Adrenal gland (tissue), 12 donors: ENCODE measurements around the gene CMTM5. TPM values are rescaled to one million over a fixed set of nuclear protein-coding genes. Genes with fewer than 3 reads are reported as not detected.
A peak's percentile ranks its signal among the peaks of the same experiment; 100 is the strongest.

Experiments
- DNase-seq, 7 donors: peaks; one replicate each; pipeline ENCODE4 v3.0.0-alpha.2; 2019 to 2020
- H3K27ac ChIP-seq, 5 donors: fragments of 200-600 bp; sonication (generic) in 4 of 5; 1 replicate in 3 of 5; 2 replicates in 2 of 5; pipeline versions ENCODE4 v1.5.1 to v1.8.0; 2016 to 2020; ENCODE audit warnings: mild to moderate bottlenecking in 1 of 5
- H3K27me3 ChIP-seq: fragments of 200-600 bp; 2 replicates; pipeline ENCODE4 v1.8.0; 2021
- H3K36me3 ChIP-seq, 2 donors: fragments of 200-600 bp; replicated peaks in 1 of 2; 1 replicate in 1 of 2; 2 replicates in 1 of 2; pipeline versions ENCODE4 v1.5.1 to v1.8.0; 2018 to 2022
- H3K4me1 ChIP-seq, 2 donors: fragments of 200-600 bp; replicated peaks in 1 of 2; 1 replicate in 1 of 2; 2 replicates in 1 of 2; pipeline versions ENCODE4 v1.5.1 to v1.8.0; 2018 to 2021
- H3K4me3 ChIP-seq, 4 donors: fragments of 200-600 bp; sonication (generic) in 3 of 4; one replicate each; pipeline ENCODE4 v1.5.1; 2016 to 2018
- H3K9me3 ChIP-seq, 3 donors: fragments of 200-600 bp; sonication (generic) in 1 of 3; replicated peaks in 1 of 3; 1 replicate in 2 of 3; 2 replicates in 1 of 3; pipeline versions ENCODE4 v1.5.1 to v1.8.0; 2016 to 2021
- CTCF ChIP-seq, 6 experiments: fragments of 450-650 bp in 4 of 6; fragments of 200-600 bp in 2 of 6; sonication (generic) in 1 of 6; IDR thresholded peaks; 1 replicate in 5 of 6; 2 replicates in 1 of 6; pipeline versions ENCODE4 v1.5.1 to v1.8.0; 2016 to 2021; ENCODE audit warnings: antibody characterized with exemption in 6 of 6, mild to moderate bottlenecking in 2 of 6, moderate library complexity in 1 of 6
- POLR2A ChIP-seq, 2 donors: fragments of 450-650 bp; IDR thresholded peaks; one replicate each; pipeline ENCODE4 v1.6.1; 2017; ENCODE audit warnings: antibody characterized with exemption in 2 of 2, mild to moderate bottlenecking in 2 of 2, moderate library complexity in 1 of 2
- WGBS, 4 donors: extraction: QIAGEN DNeasy Blood & Tissue Kit in 2 of 4; methylation state at CpG; one replicate each; pipeline versions ENCODE4 v1.1.5 to v1.1.7; 2013 to 2017; 5-methylcytosine and 5-hydroxymethylcytosine counted together
- intact Hi-C, 2 donors: fragments of 100-400 bp; cut with DNase I; formaldehyde crosslinking; loops; one replicate each; pipeline versions ENCODE4 v1.14.1 to v1.15.0; 2022 to 2023
- polyA plus RNA-seq, 3 donors: library from polyadenylated mRNA; stranded (reverse); fragments of 200-250 nt in 2 of 3; fragments of 350-450 nt in 1 of 3; fragmentation: Illumina TruSeq in 1 of 3; extraction: RNeasy Lipid Tissue Mini Kit (QIAGEN cat#74804) in 1 of 3; gene quantifications; one replicate each; pipeline ENCODE4 v1.2.3, GENCODE V29; 2013 to 2014
- total RNA-seq, 9 donors: library from RNA; depleted of rRNA in 4 of 9; stranded (reverse); fragments of >200 nt in 4 of 9; fragments of 120-200 nt in 1 of 9; fragmentation: NEBNext Ultra II Directional in 1 of 9; extraction: Animal tissue kit (Norgen Biotek cat#: 25700) in 1 of 9; gene quantifications; one replicate each; pipeline versions ENCODE4 v1.1.0 to v1.2.4, GENCODE V29; 2013 to 2023
- donor health status: healthy with polysubstance abuse.
- donor health status: Bipolar disorder and iron deficiency.
- donor health status: DM: yes; HTN: yes; CAD: no.
- donor health status: DM: no; HTN: no; CAD: no.
- donor health status: DM: no; HTN: no; CAD: no.
- donor health status: DM: yes; HTN: yes; CAD: no.

The CMTM5 gene
- total and polyA plus RNA-seq, 12 donors, result 0.34 to 2.6 (median 0.89) TPM; not detected in 5

- no peak for TF ChIP-seq POLR2A (IDR thresholded peaks at IDR 0.05)
- no peak for TF ChIP-seq CTCF (IDR thresholded peaks at IDR 0.05)
- H3K36me3 ChIP-seq, result no peaks in the 10 kb centered on the region
- DNase-seq, result no peak
- H3K9me3 ChIP-seq, result no peaks in the 10 kb centered on the region
- H3K27me3 ChIP-seq, result peaks cover 12% of the 10 kb centered on the region
- intact Hi-C loops, result no loop called here
- peak overlapping the region in 1 of 5 donors; percentile 34 for H3K27ac ChIP-seq
- no peak overlapping the region for H3K4me3 ChIP-seq
- H3K4me1 ChIP-seq, result no peaks in the 10 kb centered on the region
Observed at GRCh38 chr14:23361320-23361719, 15.5 kb upstream of the CMTM5 start.

GRCh38 chr14:23361763-23362162, 15.1 kb upstream of the CMTM5 start:
- peaks cover 12% of the 10 kb centered on the region for H3K27me3 ChIP-seq
- H3K36me3 ChIP-seq, result no peaks in the 10 kb centered on the region
- TF ChIP-seq POLR2A (IDR thresholded peaks at IDR 0.05) (no peak), CTCF (IDR thresholded peaks at IDR 0.05) (no peak)
- DNase-seq, result no peak
- H3K9me3 ChIP-seq, result no peaks in the 10 kb centered on the region
- H3K4me3 ChIP-seq, result no peak overlapping the region
- H3K27ac ChIP-seq, result no peak overlapping the region
- peaks cover 0 to 2% of the 10 kb centered on the region in 2 donors for H3K4me1 ChIP-seq
- WGBS, 4 donors, result 71 to 83% (median 78%) methylated on average over 6 of the region's 6 CpGs
- intact Hi-C loops, result no loop called here

GRCh38 chr14:23362200-23362599, 14.6 kb upstream of the CMTM5 start:
- H3K9me3 ChIP-seq, result no peaks in the 10 kb centered on the region
- no peak overlapping the region for H3K4me3 ChIP-seq
- DNase-seq, result no peak
- intact Hi-C loops, result no loop called here
- WGBS, 4 donors, result 51 to 67% (median 62%) methylated on average over 3 of the region's 3 CpGs
- no peak overlapping the region for H3K27ac ChIP-seq
- H3K36me3 ChIP-seq, result no peaks in the 10 kb centered on the region
- no peak for TF ChIP-seq CTCF (IDR thresholded peaks at IDR 0.05)
- H3K27me3 ChIP-seq, result peaks cover 12% of the 10 kb centered on the region
- H3K4me1 ChIP-seq, result peaks cover 0 to 4% of the 10 kb centered on the region in 2 donors

GRCh38 chr14:23364164-23365035, 12.4 kb upstream of the CMTM5 start:
- Histone ChIP-seq H3K9me3 (no peaks in the 10 kb centered on the region), H3K27ac (peak overlapping the region in 3 of 5 donors; percentile 59 to 85 (median 83)), H3K4me1 (peaks cover 0 to 4% of the 10 kb centered on the region in 2 donors), H3K36me3 (no peaks in the 10 kb centered on the region), H3K4me3 (peak overlapping the region in 1 of 4 donors; percentile 49), H3K27me3 (peaks cover 12% of the 10 kb centered on the region)
- intact Hi-C loops, result no loop called here
- WGBS, 4 donors, result 29 to 35% (median 33%) methylated on average over 21 of the region's 21 CpGs
- TF ChIP-seq POLR2A (IDR thresholded peaks at IDR 0.05) (peak; percentile 7 to 36), CTCF (IDR thresholded peaks at IDR 0.05) (no peak)
- DNase-seq, result peak in 2 of 7 donors; percentile 28 to 88
